Measurements from ENCODE around the gene KLHL30. TPM values are rescaled to one million over a fixed set of nuclear protein-coding genes. Genes with fewer than 3 reads are reported as not detected.

The KLHL30 gene
- total RNA-seq, 1 experiment from 2014 or later: not detected

DNA sequence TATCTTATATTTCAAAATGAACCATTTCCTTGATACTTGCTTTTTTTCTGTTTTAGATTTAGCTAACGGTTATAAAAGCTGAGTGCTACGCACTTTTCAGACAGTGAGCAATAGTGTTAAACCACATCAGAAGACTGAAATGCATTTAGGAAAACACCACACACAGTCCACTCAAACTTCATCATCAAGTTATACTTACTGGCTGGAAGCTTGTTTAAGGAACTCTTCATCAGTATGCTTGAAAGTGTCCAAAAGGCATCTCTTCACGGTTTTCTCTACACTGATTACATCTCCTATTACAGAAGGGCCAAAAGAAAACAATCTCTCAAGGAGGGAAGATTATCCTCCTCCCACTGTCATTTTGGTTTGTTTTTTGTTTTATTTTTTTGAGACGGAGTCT lies 45.4 kb downstream of the KLHL30 start:
- WGBS (ENCODE audit: extremely low coverage, insufficient read length, low lambda C conversion rate): no CpG with 5 or more reads among the region's 4 CpGs
- Histone ChIP-seq H3T11ph (ENCODE audit: low read length) (no peak overlapping the region), H2BK120ac (ENCODE audit: low read depth, low read length, poor library complexity, severe bottlenecking) (no peak overlapping the region), H3K4me1 (ENCODE audit: insufficient read depth, low read length) (no peaks in the 10 kb centered on the region), H2BK15ac (ENCODE audit: low read depth, low read length) (no peak overlapping the region), H4K5ac (ENCODE audit: insufficient read length, low read depth, low read length) (no peak overlapping the region), H3K79me2 (ENCODE audit: insufficient read depth, low read length) (no peaks in the 10 kb centered on the region), H2AK5ac (ENCODE audit: insufficient read length, low read length) (no peak overlapping the region), H3K79me1 (ENCODE audit: insufficient read depth, low read depth, low read length, poor library complexity, severe bottlenecking) (no peaks in the 10 kb centered on the region), H4K8ac (replicated peaks; ENCODE audit: insufficient read length, low read depth, low read length) (no peak overlapping the region), H4K91ac (ENCODE audit: insufficient read length, low read depth, low read length) (no peak overlapping the region), H3K56ac (ENCODE audit: insufficient read length, low read depth, low read length) (no peak overlapping the region), H3K4me2 (ENCODE audit: insufficient read depth, insufficient read length, low read length) (no peak overlapping the region), H3K9me3 (ENCODE audit: control insufficient read depth, low read depth, low read length) (no peaks in the 10 kb centered on the region), H3K23me2 (ENCODE audit: insufficient read length, low read depth, low read length, poor library complexity, severe bottlenecking) (no peaks in the 10 kb centered on the region), H3K23ac (ENCODE audit: insufficient read length, low read depth, low read length) (no peak overlapping the region), H4K20me1 (ENCODE audit: control insufficient read depth, insufficient read depth, insufficient read length) (no peaks in the 10 kb centered on the region), H2AFZ (ENCODE audit: low read length) (no peak overlapping the region), H3K18ac (ENCODE audit: insufficient read length, low read depth, low read length) (no peak overlapping the region), H3K4ac (ENCODE audit: low read depth, low read length) (no peak overlapping the region), H3K14ac (ENCODE audit: insufficient read depth, low read length) (no peak overlapping the region), H2BK5ac (ENCODE audit: insufficient read length, low read length) (no peak overlapping the region), H3K27ac (ENCODE audit: insufficient read length, low read depth, low read length) (no peak overlapping the region), H2BK20ac (ENCODE audit: low read depth, low read length, poor library complexity, severe bottlenecking) (no peak overlapping the region), H3K9ac (ENCODE audit: extremely low read depth, insufficient read length, low read length) (no peak overlapping the region), H3K27me3 (ENCODE audit: insufficient read depth, low read length) (no peaks in the 10 kb centered on the region), H2BK12ac (ENCODE audit: insufficient read length, low read depth, low read length) (no peak overlapping the region)
- no peak for DNase-seq
- H3K4me1 Mint-ChIP-seq: no peaks in the 10 kb centered on the region
- no peaks in the 10 kb centered on the region for H3K9me3 Mint-ChIP-seq
- H3K27ac Mint-ChIP-seq: no peak overlapping the region
- peaks cover 35 to 98% (median 91%) of the 10 kb centered on the region in 3 experiments; a peak in 6 of 7 replicates for H3K36me3 Mint-ChIP-seq (ENCODE audit: insufficient read depth in 1 of 3, low read depth in 3 of 3)
- H3K27me3 Mint-ChIP-seq (ENCODE audit: low read depth): no peaks in the 10 kb centered on the region
- TF ChIP-seq CTCF (conservative IDR thresholded peaks at IDR 0.05): no peak
- H3K4me3 Mint-ChIP-seq: no peak overlapping the region
